ENCODE results near the gene CUX1. TPM values are rescaled to one million over a fixed set of nuclear protein-coding genes. Genes with fewer than 3 reads are reported as not detected.

CUX1 gene
- total RNA-seq, 1 donor from 2014 or later, result 66.4 TPM

GRCh38 chr7:101838837-101839483, 21.5 kb downstream of the CUX1 start:
- peaks cover 91% of the 10 kb centered on the region for H4K20me1 ChIP-seq (ENCODE audit: low read depth)
- H3K4me3 ChIP-seq, result no peak overlapping the region
- Mint-ChIP-seq H3K27ac (peak overlapping the region; percentile 18), H3K4me1 (peaks cover 10% of the 10 kb centered on the region), H3K9me3 (peaks cover 27% of the 10 kb centered on the region), H3K27me3 (ENCODE audit: insufficient read depth, low read depth) (peaks cover 2% of the 10 kb centered on the region), H3K36me3 (peaks cover 26% of the 10 kb centered on the region), H3K4me3 (no peak overlapping the region)
- no peak overlapping the region for H3K27ac ChIP-seq
- H3K36me3 ChIP-seq, result peaks cover 3% of the 10 kb centered on the region
- no peak overlapping the region for H3K9ac ChIP-seq
- DNase-seq (ENCODE audit: low spot score), result no peak
- H3K4me2 ChIP-seq, result no peak overlapping the region
- no peak for TF ChIP-seq CTCF (IDR thresholded peaks at IDR 0.05)
- TF ChIP-seq EZH2 (IDR thresholded peaks at IDR 0.05), result no peak
- TF ChIP-seq EZH2phosphoT487 (IDR thresholded peaks at IDR 0.05), result no peak
- no peaks in the 10 kb centered on the region for H3K27me3 ChIP-seq
- H2AFZ ChIP-seq (replicated peaks), result no peak overlapping the region
- H3K4me1 ChIP-seq, result peaks cover 11% of the 10 kb centered on the region
- no peaks in the 10 kb centered on the region for H3K9me3 ChIP-seq (ENCODE audit: low read depth)
- peaks cover 7% of the 10 kb centered on the region for H3F3A ChIP-seq (ENCODE audit: low read depth)
- H3K79me2 ChIP-seq (ENCODE audit: low read depth), result peaks cover 100% of the 10 kb centered on the region

- H3K4me1 Mint-ChIP-seq, result peaks cover 8% of the 10 kb centered on the region
- no peaks in the 10 kb centered on the region for H3K9me3 ChIP-seq (ENCODE audit: low read depth)
- no peaks in the 10 kb centered on the region for H3K27me3 ChIP-seq
- peaks cover 2% of the 10 kb centered on the region for H3K27me3 Mint-ChIP-seq (ENCODE audit: insufficient read depth, low read depth)
- peaks cover 7% of the 10 kb centered on the region for H3F3A ChIP-seq (ENCODE audit: low read depth)
- H3K36me3 ChIP-seq, result peaks cover 3% of the 10 kb centered on the region
- no peak for TF ChIP-seq EZH2 (IDR thresholded peaks at IDR 0.05)
- TF ChIP-seq CTCF (IDR thresholded peaks at IDR 0.05), result no peak
- TF ChIP-seq EZH2phosphoT487 (IDR thresholded peaks at IDR 0.05), result no peak
- peaks cover 100% of the 10 kb centered on the region for H3K79me2 ChIP-seq (ENCODE audit: low read depth)
- H2AFZ ChIP-seq (replicated peaks), result no peak overlapping the region
- peaks cover 29% of the 10 kb centered on the region for H3K36me3 Mint-ChIP-seq
- H3K27ac Mint-ChIP-seq, result no peak overlapping the region
- H4K20me1 ChIP-seq (ENCODE audit: low read depth), result peaks cover 84% of the 10 kb centered on the region
- no peak overlapping the region for H3K4me2 ChIP-seq
- peaks cover 11% of the 10 kb centered on the region for H3K4me1 ChIP-seq
- H3K4me3 ChIP-seq, result no peak overlapping the region
- peaks cover 42% of the 10 kb centered on the region for H3K9me3 Mint-ChIP-seq
- no peak for DNase-seq (ENCODE audit: low spot score)
- no peak overlapping the region for H3K9ac ChIP-seq
- H3K27ac ChIP-seq, result no peak overlapping the region
- no peak overlapping the region for H3K4me3 Mint-ChIP-seq
Measured at GRCh38 chr7:101841328-101841727, 23.9 kb downstream of the CUX1 start.

GRCh38 chr7:101843293-101844271, 26.2 kb downstream of the CUX1 start:
- H3K4me2 ChIP-seq, result no peak overlapping the region
- Mint-ChIP-seq H3K27me3 (ENCODE audit: insufficient read depth, low read depth) (peaks cover 6% of the 10 kb centered on the region), H3K27ac (no peak overlapping the region)

More at GRCh38 chr7:101843293-101844271, 26.2 kb downstream of the CUX1 start:
- no peaks in the 10 kb centered on the region for H3K27me3 ChIP-seq
- peaks cover 3% of the 10 kb centered on the region for H3K36me3 ChIP-seq
- H3K9ac ChIP-seq, result no peak overlapping the region
- H2AFZ ChIP-seq (replicated peaks), result no peak overlapping the region
- H3K79me2 ChIP-seq (ENCODE audit: low read depth), result peaks cover 100% of the 10 kb centered on the region
- H3F3A ChIP-seq (ENCODE audit: low read depth), result peaks cover 9% of the 10 kb centered on the region
- peaks cover 8% of the 10 kb centered on the region for H3K9me3 ChIP-seq (ENCODE audit: low read depth)
- DNase-seq (ENCODE audit: low spot score), result no peak
- Mint-ChIP-seq H3K4me1 (peaks cover 8% of the 10 kb centered on the region), H3K4me3 (no peak overlapping the region), H3K9me3 (peaks cover 58% of the 10 kb centered on the region), H3K36me3 (peaks cover 35% of the 10 kb centered on the region)
- H3K4me3 ChIP-seq, result no peak overlapping the region
- TF ChIP-seq CTCF (IDR thresholded peaks at IDR 0.05) (no peak), EZH2phosphoT487 (IDR thresholded peaks at IDR 0.05) (no peak), EZH2 (IDR thresholded peaks at IDR 0.05) (no peak)
- H3K27ac ChIP-seq, result peak overlapping the region; percentile 43
- H3K4me1 ChIP-seq, result peaks cover 8% of the 10 kb centered on the region
- H4K20me1 ChIP-seq (ENCODE audit: low read depth), result peaks cover 62% of the 10 kb centered on the region

Data from neural progenitor cell (in vitro differentiated cells).